ELF-1 (cell line): Measurements from ENCODE around the gene C1QTNF1.
"Not testable (repeated sequence)": the region's sequence is repeated elsewhere in the genome, so short reads cannot be mapped to it uniquely, and the experiment has no call there.

Experiments used
- DNase-seq: peaks from one replicate; pipeline ENCODE4 v3.0.0-alpha.2; 2016; ENCODE audit warnings: low read depth, low spot score

Gene C1QTNF1

GRCh38 chr17:79005063-79005861, 18.7 kb upstream of the C1QTNF1 start:
- no peak for DNase-seq

DNA sequence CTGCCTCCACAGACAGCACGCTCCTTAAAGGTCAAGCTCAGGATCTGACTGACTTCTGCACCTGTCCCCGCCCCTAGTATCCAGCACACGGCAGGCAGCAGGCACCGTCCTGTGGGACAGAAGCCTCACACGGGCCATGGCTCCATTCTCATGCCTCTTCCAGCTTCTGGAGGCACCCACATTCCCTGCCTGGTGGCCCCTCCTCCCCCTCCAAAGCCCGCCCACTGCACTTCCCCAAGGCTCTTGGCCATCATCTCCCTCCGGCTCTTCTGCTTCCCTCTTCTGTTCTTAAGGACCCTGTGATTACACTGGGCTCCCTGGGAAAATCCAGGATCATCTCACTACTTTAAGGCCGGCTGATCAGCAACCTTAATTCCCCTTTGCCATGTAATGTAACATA, 17.9 kb upstream of the C1QTNF1 start:
- DNase-seq = no peak

- no peak for DNase-seq
Measured at GRCh38 chr17:79006794-79007503, 17.0 kb upstream of the C1QTNF1 start.

DNA sequence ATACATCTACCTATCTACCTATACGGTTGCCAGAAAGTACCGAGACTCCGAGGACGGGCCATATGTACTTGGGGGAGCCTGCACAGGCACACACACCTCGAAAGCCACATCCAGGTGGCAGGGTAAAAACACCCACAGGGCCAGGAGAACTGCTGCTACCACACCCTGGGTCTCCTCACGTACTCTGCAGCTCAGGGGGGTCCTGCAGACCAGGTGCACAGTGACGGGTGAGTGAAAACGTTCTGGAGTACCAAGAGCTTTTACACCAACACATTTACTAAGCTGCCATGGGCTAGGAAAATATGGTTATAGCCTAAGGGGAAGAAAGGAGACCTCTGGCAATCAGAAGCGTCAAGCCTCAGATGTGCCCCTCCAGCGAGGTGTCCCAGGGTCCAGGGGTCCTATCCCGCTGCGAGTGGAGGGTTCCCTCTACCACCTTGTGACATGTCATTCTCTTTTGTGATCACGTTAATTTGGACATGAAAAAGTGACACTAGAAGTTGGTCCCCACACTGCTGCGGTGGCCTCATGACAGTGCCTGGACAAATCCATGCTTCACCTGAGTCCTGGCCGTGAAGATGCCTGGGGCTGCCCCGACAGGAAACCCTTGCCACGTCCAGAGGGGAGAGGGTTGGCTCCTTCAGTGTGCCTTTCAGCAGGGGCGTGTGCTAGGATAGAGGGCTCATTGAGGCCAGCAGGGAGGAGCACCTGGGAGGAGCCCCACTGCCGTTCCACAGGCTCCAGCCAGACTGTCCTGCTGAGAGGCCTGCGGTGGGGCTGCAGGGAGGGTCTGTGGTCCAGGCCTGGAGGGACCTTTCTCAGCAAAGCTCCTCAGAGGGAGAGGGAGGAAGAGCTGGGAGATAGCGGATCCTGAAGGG, 16.2 kb upstream of the C1QTNF1 start:
- no peak for DNase-seq

DNA sequence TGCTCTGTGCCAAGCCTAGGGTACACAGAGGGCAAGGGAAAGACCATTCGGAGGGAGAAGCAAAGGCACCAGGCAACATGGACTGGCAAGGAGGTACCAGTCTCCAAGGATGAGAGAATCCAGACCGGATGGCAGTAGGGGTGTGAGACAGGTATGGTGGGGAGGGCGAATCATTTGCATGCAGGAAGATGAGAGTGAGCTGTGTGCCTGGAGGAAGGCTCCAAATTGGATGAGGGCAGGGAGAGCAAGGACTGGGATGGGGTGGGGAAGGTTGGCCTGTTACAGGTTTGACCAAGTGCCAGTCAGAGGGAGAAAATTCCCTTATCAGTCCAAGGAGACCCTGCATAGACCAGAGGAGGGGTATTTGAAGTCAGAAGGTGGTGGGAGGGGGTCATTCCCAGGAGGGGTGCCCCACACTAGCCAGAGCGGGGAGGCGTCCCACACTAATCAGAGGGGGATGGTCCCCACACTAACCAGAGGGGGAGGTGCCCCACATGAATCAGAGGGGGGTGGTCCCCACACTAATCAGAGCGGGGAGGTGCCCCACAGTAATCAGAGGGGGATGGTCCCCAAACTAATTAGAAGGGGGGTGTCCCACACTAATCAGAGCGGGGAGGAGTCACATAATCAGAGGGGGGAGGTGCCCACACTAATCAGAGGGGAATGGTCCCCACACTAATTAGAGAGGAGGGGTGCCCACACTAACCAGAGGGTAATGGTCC, 15.1 kb upstream of the C1QTNF1 start:
- no peak for DNase-seq

- DNase-seq = peak; percentile 93
Measured at GRCh38 chr17:79009397-79010303, 14.3 kb upstream of the C1QTNF1 start, which contains the start of gene CANT1. Gene CANT1, minus strand, starts transcription at chr17:79009764. Its CDS starts 12,142 bp downstream, at chr17:78997622.

DNA sequence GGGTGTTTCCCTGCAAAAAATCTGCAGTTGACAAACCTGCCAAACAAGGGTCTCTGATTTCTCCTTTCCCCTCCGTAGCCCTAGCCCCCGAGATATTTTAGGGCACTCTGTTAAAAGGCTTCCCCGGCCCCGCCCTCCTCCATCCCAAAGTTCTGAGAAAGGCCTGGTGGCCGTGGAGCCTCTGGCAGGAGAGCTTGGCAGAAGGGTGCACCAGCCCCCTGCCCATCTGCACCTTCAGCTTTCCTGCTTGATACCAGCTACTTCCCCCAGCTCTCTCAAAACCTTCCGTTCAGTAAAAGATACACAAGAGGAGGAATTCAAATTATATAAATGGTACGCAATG, 13.7 kb upstream of the C1QTNF1 start:
- DNase-seq = no peak

GRCh38 chr17:79011451-79012147, 12.4 kb upstream of the C1QTNF1 start:
- DNase-seq = no peak

GRCh38 chr17:79012563-79013134, 11.3 kb upstream of the C1QTNF1 start:
- DNase-seq = no peak

DNA sequence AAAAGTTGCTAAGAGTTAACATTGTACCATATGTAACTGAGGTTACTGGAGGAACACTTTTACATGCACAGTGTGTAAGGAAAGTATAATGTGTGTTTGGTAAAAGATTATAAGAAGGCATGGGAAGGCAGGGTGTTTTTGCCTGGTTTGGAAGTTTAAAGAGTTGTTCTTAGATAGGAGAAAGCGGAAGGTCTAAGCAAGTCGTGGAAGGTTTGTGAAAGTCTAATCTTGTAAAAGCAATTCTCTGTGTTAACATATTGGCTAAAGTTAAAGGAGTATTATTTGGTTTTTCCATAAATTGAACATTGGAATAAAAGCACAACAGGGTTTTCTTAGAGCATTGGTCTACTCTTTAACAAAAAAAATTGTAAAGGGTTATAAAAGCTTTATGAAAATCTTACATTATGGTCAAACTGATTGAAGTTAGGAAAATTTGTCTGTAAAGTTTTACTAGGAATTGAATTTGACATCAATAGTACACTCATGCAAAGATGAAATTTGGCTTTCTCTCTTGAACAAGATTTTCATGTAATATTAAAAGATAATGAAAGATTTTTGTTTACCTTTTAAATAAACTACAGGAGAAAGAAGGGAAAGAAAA, 9.7 kb upstream of the C1QTNF1 start:
- no peak for DNase-seq

GRCh38 chr17:79017546-79018369, 6.2 kb upstream of the C1QTNF1 start:
- DNase-seq = peak; percentile 84

GRCh38 chr17:79018370-79018695, 5.6 kb upstream of the C1QTNF1 start:
- DNase-seq = no peak

GRCh38 chr17:79019261-79019631, 4.7 kb upstream of the C1QTNF1 start:
- no peak for DNase-seq

DNA sequence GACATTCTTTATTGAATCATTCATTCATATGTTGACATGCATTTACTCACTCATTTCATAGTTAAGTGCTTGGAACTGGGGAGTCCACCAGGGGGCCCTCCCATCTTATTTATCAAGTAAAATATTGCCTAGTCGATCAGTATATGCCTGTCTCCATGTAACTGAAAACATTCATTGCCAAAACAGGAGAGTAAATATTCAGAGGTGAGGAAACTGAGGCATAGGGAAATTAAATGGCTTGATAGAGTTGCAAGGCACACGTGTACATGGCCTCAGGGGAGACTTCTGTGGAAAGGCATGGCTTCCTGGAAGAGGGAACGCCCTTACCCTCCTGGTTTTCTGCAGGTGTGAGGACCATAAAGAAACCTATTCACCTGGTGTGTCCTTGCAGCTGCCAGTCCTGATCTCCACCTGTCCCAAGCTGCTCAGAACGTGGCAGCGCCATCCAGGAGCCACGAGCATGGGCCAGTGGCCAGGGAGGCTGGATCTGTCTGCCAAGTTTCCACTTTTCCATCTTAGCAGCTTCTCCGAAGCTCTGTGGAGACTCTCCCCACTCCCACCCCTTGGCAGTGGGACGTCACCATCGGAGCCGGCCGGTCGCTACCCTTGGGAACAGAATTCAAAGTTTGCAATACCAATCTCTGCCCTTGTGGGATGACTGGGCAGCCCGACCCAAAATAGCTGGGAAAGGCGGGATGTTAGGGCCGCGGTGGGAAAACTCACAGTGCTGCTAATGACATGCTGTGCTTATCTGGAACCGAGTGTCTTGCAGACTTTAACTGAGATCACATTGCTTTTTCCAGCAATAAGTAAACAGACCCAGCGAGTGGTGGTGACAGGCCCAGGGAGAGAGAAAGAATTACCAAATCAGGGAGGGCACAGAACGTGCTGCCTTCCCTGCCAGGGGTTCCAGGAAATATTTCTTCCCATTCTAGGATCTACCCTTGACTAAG, 4.1 kb upstream of the C1QTNF1 start:
- DNase-seq = no peak

DNA sequence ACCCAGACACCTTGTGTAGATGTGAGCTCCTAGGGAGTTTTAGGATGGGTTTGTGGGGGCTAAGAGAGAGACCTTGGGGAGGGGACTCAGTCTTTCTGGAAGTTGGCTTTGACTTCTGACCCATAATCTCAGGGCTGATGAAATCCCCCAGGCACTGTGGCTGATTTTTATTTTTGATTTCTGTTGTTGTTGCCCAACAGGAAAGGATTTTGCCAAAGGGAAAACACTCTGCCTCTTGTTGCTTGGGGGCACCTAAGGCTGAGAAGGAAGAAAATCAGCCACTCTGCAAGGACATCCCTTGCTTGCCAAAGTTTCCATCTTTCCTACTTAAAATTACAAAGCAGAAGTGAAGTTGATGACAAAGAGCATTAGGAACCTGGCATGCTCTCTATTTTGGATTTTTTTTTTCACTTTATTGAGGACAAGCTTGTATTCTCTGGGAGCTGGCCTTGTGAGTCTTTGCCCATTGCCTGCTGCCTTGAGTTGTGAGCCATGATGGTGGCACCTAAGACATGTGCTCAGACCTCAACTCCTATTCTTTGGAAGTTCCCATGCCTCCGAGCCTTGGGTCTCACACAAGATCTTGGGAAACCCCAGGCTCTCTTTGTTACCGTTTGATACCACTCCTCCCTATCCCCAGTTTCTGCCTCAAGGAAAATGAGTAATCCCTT, 3.2 kb upstream of the C1QTNF1 start:
- no peak for DNase-seq

GRCh38 chr17:79021929-79022328, 2.0 kb upstream of the C1QTNF1 start:
- DNase-seq = not testable (repeated sequence)
